WTC11 (cell line): ENCODE results near the gene TMEM119. TPM values are rescaled to one million over a fixed set of nuclear protein-coding genes. Genes with fewer than 3 reads are reported as not detected.

Source experiments
- ATAC-seq: fragments of 200-7000 bp; cut with Tn5 transposase; 2 replicates; pipeline ENCODE4 v1.10.0; 2021; ENCODE audit warnings: mild to moderate bottlenecking, moderate library complexity
- CTCF ChIA-PET: fragments of 300-600 bp; sonication (Branson Sonifier 250); formaldehyde crosslinking; loops from one replicate; lab custom pipeline; 2021; ENCODE audit warnings: antibody characterized with exemption; lab: Charles Lee
- POLR2A ChIA-PET: fragments of 350-600 bp; sonication (Branson Sonifier 250); formaldehyde crosslinking; loops from one replicate; lab custom pipeline; 2021; ENCODE audit warnings: antibody characterized with exemption; lab: Charles Lee
- DNase-seq: peaks from one replicate; pipeline ENCODE4 v3.0.0; 2021; ENCODE audit warnings: low spot score
- H3K27ac Mint-ChIP-seq: 2 replicates; pipeline ENCODE4 v1.8.0; 2021; ENCODE audit warnings: mixed read lengths
- H3K27me3 Mint-ChIP-seq: 2 replicates; pipeline ENCODE4 v1.8.0; 2021; ENCODE audit warnings: low read depth, mild to moderate bottlenecking, moderate library complexity, mixed read lengths
- H3K36me3 Mint-ChIP-seq: 2 replicates; pipeline ENCODE4 v1.8.0; 2021; ENCODE audit warnings: mixed read lengths
- H3K4me1 Mint-ChIP-seq: 2 replicates; pipeline ENCODE4 v1.8.0; 2022; ENCODE audit warnings: mixed read lengths
- H3K4me3 Mint-ChIP-seq: 2 replicates; pipeline ENCODE4 v1.8.0; 2021; ENCODE audit warnings: mild to moderate bottlenecking, moderate library complexity, mixed read lengths
- H3K9me3 Mint-ChIP-seq: 2 replicates; pipeline ENCODE4 v1.8.0; 2021; ENCODE audit warnings: mixed read lengths
- AR ChIP-seq: fragments of 250-450 bp; sonication (Bioruptor Pico); IDR thresholded peaks from 2 replicates; pipeline ENCODE4 v1.9.0; 2021; ENCODE audit warnings: mild to moderate bottlenecking
- CDX4 ChIP-seq: fragments of 250-450 bp; sonication (Bioruptor Pico); IDR thresholded peaks from 2 replicates; pipeline ENCODE4 v1.9.0; 2021; ENCODE audit warnings: moderate library complexity, mild to moderate bottlenecking, inconsistent platforms, borderline replicate concordance
- EMX1 ChIP-seq: fragments of 250-450 bp; sonication (Bioruptor Pico); IDR thresholded peaks from 2 replicates; pipeline ENCODE4 v1.8.0; 2021; ENCODE audit warnings: mild to moderate bottlenecking
- ERG ChIP-seq: fragments of 250-450 bp; sonication (Bioruptor Pico); IDR thresholded peaks from 2 replicates; pipeline ENCODE4 v1.8.0; 2021; ENCODE audit warnings: mild to moderate bottlenecking
- HMGA2 ChIP-seq: fragments of 250-450 bp; sonication (Bioruptor Pico); IDR thresholded peaks from 2 replicates; pipeline ENCODE4 v1.4.0; 2021; ENCODE audit warnings: mild to moderate bottlenecking, moderate library complexity
- IRF2 ChIP-seq: sonication (generic); formaldehyde crosslinking; IDR thresholded peaks from 2 replicates; pipeline ENCODE4 v1.8.0; 2022; ENCODE audit warnings: low read depth, missing genetic modification reagents, borderline replicate concordance
- JUN ChIP-seq: sonication (generic); formaldehyde crosslinking; IDR thresholded peaks from 2 replicates; pipeline ENCODE4 v1.8.0; 2023; ENCODE audit warnings: mild to moderate bottlenecking, missing genetic modification reagents
- PRDM15 ChIP-seq: sonication (generic); formaldehyde crosslinking; IDR thresholded peaks from 2 replicates; pipeline ENCODE4 v1.8.0; 2022; ENCODE audit warnings: missing genetic modification reagents
- PREB ChIP-seq: sonication (generic); formaldehyde crosslinking; IDR thresholded peaks from 2 replicates; pipeline ENCODE4 v1.8.1; 2022; ENCODE audit warnings: mild to moderate bottlenecking, missing genetic modification reagents, moderate library complexity, borderline replicate concordance
- SMAD3 ChIP-seq: sonication (generic); formaldehyde crosslinking; IDR thresholded peaks from 2 replicates; pipeline ENCODE4 v1.8.0; 2022; ENCODE audit warnings: missing genetic modification reagents, mild to moderate bottlenecking, borderline replicate concordance
- SP1 ChIP-seq: sonication (generic); formaldehyde crosslinking; conservative IDR thresholded peaks from 2 replicates; pipeline ENCODE4 v1.8.1; 2022; ENCODE audit warnings: missing genetic modification reagents
- TEAD4 ChIP-seq: sonication (generic); formaldehyde crosslinking; IDR thresholded peaks from 2 replicates; pipeline ENCODE4 v1.8.0; 2022; ENCODE audit warnings: mild to moderate bottlenecking, missing genetic modification reagents
- USF1 ChIP-seq: sonication (generic); formaldehyde crosslinking; IDR thresholded peaks from 2 replicates; pipeline ENCODE4 v1.8.0; 2022; ENCODE audit warnings: mild to moderate bottlenecking, missing genetic modification reagents
- ZNF263 ChIP-seq: sonication (generic); formaldehyde crosslinking; IDR thresholded peaks from 2 replicates; pipeline ENCODE4 v1.8.1; 2022; ENCODE audit warnings: low read depth, mild to moderate bottlenecking, moderate library complexity, missing genetic modification reagents
- ZNF512 ChIP-seq: sonication (generic); formaldehyde crosslinking; IDR thresholded peaks from 2 replicates; pipeline ENCODE4 v1.8.1; 2022; ENCODE audit warnings: missing genetic modification reagents, borderline replicate concordance
- ZNF532 ChIP-seq: fragments of 250-450 bp; sonication (Bioruptor Pico); IDR thresholded peaks from 2 replicates; pipeline ENCODE4 v1.9.0; 2021; ENCODE audit warnings: mild to moderate bottlenecking, borderline replicate concordance
- total RNA-seq: library from RNA; stranded (reverse); gene quantifications from 3 replicates; pipeline ENCODE4 v1.2.3, GENCODE V29; 2021

Gene TMEM119
- total RNA-seq, 1 experiment from 2014 or later: 0.20 TPM

GRCh38 chr12:108553799-108554198, 44.1 kb downstream of the TMEM119 start (continued):
- TF ChIP-seq AR (CRISPR knock-in tag) (no peak), HMGA2 (no peak), ZNF263 (no peak), JUN (no peak), SP1 (CRISPR knock-in tag) (no peak)

- no peaks in the 10 kb centered on the region for H3K27me3 Mint-ChIP-seq
- peaks cover 28% of the 10 kb centered on the region for H3K36me3 Mint-ChIP-seq
- ATAC-seq (no peak), DNase-seq (no peak)
- H3K9me3 Mint-ChIP-seq: no peaks in the 10 kb centered on the region
- H3K4me1 Mint-ChIP-seq: peaks cover 36% of the 10 kb centered on the region
- ChIA-PET POLR2A (no interaction called here), CTCF (no interaction called here)
- H3K27ac Mint-ChIP-seq: no peak overlapping the region
- no peak overlapping the region for H3K4me3 Mint-ChIP-seq
- no peak for TF ChIP-seq PREB (CRISPR knock-in tag)
- TF ChIP-seq CDX4 (CRISPR knock-in tag): no peak
- TF ChIP-seq EMX1: no peak
- no peak for TF ChIP-seq USF1
- TF ChIP-seq ZNF532: no peak
- no peak for TF ChIP-seq TEAD4 (CRISPR knock-in tag)
- TF ChIP-seq AR (CRISPR knock-in tag): no peak
- no peak for TF ChIP-seq ZNF512 (CRISPR knock-in tag)
- no peak for TF ChIP-seq SMAD3
- no peak for TF ChIP-seq ERG (CRISPR knock-in tag)
- no peak for TF ChIP-seq IRF2 (CRISPR knock-in tag)
- TF ChIP-seq PRDM15 (CRISPR knock-in tag): no peak
These were observed 46.3 kb downstream of the TMEM119 start for GRCh38 chr12:108551535-108551934.
